ENCODE results near the gene TNNC1. TPM values are rescaled to one million over a fixed set of nuclear protein-coding genes. Genes with fewer than 3 reads are reported as not detected.

Gene TNNC1
- polyA plus RNA-seq, 1 donor from 2014 or later, result 2.2 TPM

GRCh38 chr3:52430416-52430810 lies 23.4 kb downstream of the TNNC1 start:
- no peaks in the 10 kb centered on the region for H3K9me2 ChIP-seq (ENCODE audit: insufficient read depth, low read length)
- no peak overlapping the region for H3K27ac ChIP-seq (ENCODE audit: low read length)
- no peak overlapping the region for H3K4me3 ChIP-seq (ENCODE audit: low read length)
- H2AFZ ChIP-seq (ENCODE audit: low read depth, low read length), result no peak overlapping the region
- H4K20me1 ChIP-seq (ENCODE audit: insufficient read depth), result no peaks in the 10 kb centered on the region
- no peak overlapping the region for H3K4me2 ChIP-seq (ENCODE audit: low read length)
- no peaks in the 10 kb centered on the region for H3F3A ChIP-seq (ENCODE audit: insufficient read depth, low read length, poor library complexity, severe bottlenecking)
- H3K9me3 ChIP-seq (ENCODE audit: low read length), result no peaks in the 10 kb centered on the region
- H3K79me2 ChIP-seq (replicated peaks; ENCODE audit: insufficient read depth, low read length), result no peaks in the 10 kb centered on the region
- no peak overlapping the region for H3K9ac ChIP-seq (ENCODE audit: low read length)
- no peak for TF ChIP-seq EZH2 (IDR thresholded peaks at IDR 0.05; ENCODE audit: borderline replicate concordance, insufficient read depth, low read length, poor library complexity, severe bottlenecking)
- TF ChIP-seq EP300 (conservative IDR thresholded peaks at IDR 0.05; ENCODE audit: poor library complexity, severe bottlenecking), result no peak
- TF ChIP-seq REST (IDR thresholded peaks at IDR 0.05; ENCODE audit: borderline replicate concordance), result no peak
- no peak for TF ChIP-seq MXI1 (conservative IDR thresholded peaks at IDR 0.05; ENCODE audit: poor library complexity, severe bottlenecking)
- no peak for TF ChIP-seq POLR2AphosphoS5 (IDR thresholded peaks at IDR 0.05)
- no peak for TF ChIP-seq SMC3 (conservative IDR thresholded peaks at IDR 0.05; ENCODE audit: poor library complexity)
- no peak for TF ChIP-seq RAD21 (conservative IDR thresholded peaks at IDR 0.05)
- TF ChIP-seq CTCF (IDR thresholded peaks at IDR 0.05; ENCODE audit: poor library complexity, severe bottlenecking), result no peak
- no peaks in the 10 kb centered on the region for H3K27me3 ChIP-seq (ENCODE audit: insufficient read depth, low read depth, low read length)
- H3K36me3 ChIP-seq (ENCODE audit: insufficient read depth, low read length), result no peaks in the 10 kb centered on the region

GRCh38 chr3:52429779-52430415 lies 23.9 kb downstream of the TNNC1 start:
- no peak overlapping the region for H3K4me2 ChIP-seq (ENCODE audit: low read length)
- no peaks in the 10 kb centered on the region for H3K27me3 ChIP-seq (ENCODE audit: insufficient read depth, low read depth, low read length)
- H3K9me2 ChIP-seq (ENCODE audit: insufficient read depth, low read length), result no peaks in the 10 kb centered on the region
- H3K79me2 ChIP-seq (replicated peaks; ENCODE audit: insufficient read depth, low read length), result no peaks in the 10 kb centered on the region
- no peak overlapping the region for H3K4me3 ChIP-seq (ENCODE audit: low read length)
- TF ChIP-seq CTCF (IDR thresholded peaks at IDR 0.05; ENCODE audit: poor library complexity, severe bottlenecking) (no peak), SMC3 (conservative IDR thresholded peaks at IDR 0.05; ENCODE audit: poor library complexity) (no peak), MXI1 (conservative IDR thresholded peaks at IDR 0.05; ENCODE audit: poor library complexity, severe bottlenecking) (no peak)
- no peak overlapping the region for H2AFZ ChIP-seq (ENCODE audit: low read depth, low read length)
- no peaks in the 10 kb centered on the region for H3K9me3 ChIP-seq (ENCODE audit: low read length)
- H4K20me1 ChIP-seq (ENCODE audit: insufficient read depth), result no peaks in the 10 kb centered on the region
- no peak overlapping the region for H3K27ac ChIP-seq (ENCODE audit: low read length)
- no peaks in the 10 kb centered on the region for H3F3A ChIP-seq (ENCODE audit: insufficient read depth, low read length, poor library complexity, severe bottlenecking)
- H3K9ac ChIP-seq (ENCODE audit: low read length), result no peak overlapping the region
- H3K36me3 ChIP-seq (ENCODE audit: insufficient read depth, low read length), result no peaks in the 10 kb centered on the region

Data from neural cell (in vitro differentiated cells).